ENCODE data around the gene UGT1A1.
"Not testable (repeated sequence)": the region's sequence is repeated elsewhere in the genome, so short reads cannot be mapped to it uniquely, and the experiment has no call there.

UGT1A1 gene

DNA sequence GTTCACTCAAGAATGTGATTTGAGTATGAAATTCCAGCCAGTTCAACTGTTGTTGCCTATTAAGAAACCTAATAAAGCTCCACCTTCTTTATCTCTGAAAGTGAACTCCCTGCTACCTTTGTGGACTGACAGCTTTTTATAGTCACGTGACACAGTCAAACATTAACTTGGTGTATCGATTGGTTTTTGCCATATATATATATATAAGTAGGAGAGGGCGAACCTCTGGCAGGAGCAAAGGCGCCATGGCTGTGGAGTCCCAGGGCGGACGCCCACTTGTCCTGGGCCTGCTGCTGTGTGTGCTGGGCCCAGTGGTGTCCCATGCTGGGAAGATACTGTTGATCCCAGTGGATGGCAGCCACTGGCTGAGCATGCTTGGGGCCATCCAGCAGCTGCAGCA lies at the start of gene UGT1A1:
TSS of gene UGT1A1 (plus strand) at position 228 of the 400 bp plus-strand sequence. CDS start at position 246, 18 bp downstream.
- no peak for DNase-seq (ENCODE audit: low spot score)

- DNase-seq (ENCODE audit: low spot score): peak; percentile 62
These were observed 48.6 kb upstream of the UGT1A1 start for GRCh38 chr2:233711312-233712008.

DNA sequence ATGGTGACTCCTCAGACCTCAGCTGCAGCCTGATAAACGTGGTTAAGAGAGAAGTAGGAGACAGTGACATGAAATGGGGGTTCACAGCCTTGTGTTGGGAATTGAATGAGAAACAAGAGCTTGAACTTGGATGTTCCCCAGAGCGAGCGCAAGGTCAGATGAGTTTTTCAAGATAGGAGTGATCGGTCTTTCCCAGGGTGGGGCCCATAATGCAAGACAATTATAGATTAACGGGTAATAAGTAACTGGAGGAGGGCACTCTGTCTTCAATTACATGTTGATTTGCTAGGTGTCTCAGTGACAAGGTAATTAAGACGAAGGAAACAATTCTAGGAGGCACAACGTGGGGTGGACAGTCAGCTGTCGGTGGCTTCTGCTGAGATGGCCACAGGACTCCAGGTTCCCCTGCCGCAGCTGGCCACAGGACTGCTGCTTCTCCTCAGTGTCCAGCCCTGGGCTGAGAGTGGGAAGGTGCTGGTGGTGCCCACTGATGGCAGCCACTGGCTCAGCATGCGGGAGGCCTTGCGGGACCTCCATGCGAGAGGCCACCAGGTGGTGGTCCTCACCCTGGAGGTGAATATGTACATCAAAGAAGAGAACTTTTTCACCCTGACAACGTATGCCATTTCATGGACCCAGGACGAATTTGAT lies 47.3 kb upstream of the UGT1A1 start, which contains the start of gene UGT1A5:
TSS of gene UGT1A5 (plus strand) at position 297 of the 651 bp plus-strand sequence. CDS start at position 382, 85 bp downstream.
- no peak for DNase-seq (ENCODE audit: low spot score)

- no peak for DNase-seq (ENCODE audit: low spot score)
These were observed 46.8 kb upstream of the UGT1A1 start for GRCh38 chr2:233713262-233713615.

DNA sequence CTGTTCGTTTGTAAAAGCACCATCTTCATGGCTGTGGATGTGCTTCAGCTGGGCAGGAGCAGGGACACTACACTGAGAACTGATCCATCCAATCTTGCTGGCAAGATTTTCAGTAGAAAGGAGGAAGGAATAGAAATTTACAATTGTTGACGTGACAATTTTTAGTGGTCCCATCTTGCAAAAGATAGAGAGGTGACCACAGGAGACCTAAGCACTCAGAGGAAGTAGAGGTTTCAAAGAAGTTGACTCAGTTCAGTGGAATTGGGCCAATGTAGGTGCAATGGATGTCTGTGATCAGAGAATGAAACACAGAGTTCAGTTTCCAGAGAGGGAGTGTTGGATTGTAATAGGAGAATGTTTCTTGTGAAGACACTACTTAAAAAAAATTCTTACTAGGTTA lies 45.9 kb upstream of the UGT1A1 start:
- no peak for DNase-seq (ENCODE audit: low spot score)

DNA sequence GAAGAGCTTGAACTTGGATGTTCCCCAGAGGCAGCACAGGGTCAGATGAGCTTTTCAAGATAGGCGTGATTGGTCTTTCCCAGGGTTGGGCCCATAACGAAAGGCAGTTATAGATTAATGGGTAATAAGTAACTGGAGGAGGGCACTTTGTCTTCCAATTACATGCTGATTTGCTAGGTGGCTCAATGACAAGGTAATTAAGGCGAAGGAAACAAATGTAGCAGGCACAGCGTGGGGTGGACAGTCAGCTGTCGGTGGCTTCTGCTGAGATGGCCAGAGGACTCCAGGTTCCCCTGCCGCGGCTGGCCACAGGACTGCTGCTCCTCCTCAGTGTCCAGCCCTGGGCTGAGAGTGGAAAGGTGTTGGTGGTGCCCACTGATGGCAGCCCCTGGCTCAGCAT lies 41.5 kb upstream of the UGT1A1 start, which contains the start of gene UGT1A4:
TSS of gene UGT1A4 (plus strand) at position 185 of the 400 bp plus-strand sequence. CDS start at position 270, 85 bp downstream.
- no peak for DNase-seq (ENCODE audit: low spot score)

DNA sequence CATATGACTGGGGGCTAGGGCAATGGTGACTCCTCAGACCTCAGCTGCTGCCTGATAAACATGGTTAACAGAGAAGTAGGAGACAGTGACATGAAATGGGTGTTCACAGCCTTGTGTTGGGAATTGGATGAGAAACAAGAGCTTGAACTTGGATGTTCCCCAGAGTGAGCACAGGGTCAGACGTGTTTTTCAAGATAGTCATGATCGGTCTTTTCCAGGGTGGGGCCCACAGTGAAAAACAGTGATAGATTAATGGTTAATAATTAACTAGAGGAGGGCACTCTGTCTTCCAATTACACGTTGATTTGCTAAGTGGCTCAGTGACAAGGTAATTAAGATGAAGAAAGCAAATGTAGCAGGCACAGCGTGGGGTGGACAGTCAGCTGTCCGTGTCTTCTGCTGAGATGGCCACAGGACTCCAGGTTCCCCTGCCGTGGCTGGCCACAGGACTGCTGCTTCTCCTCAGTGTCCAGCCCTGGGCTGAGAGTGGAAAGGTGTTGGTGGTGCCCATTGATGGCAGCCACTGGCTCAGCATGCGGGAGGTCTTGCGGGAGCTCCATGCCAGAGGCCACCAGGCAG lies 31.3 kb upstream of the UGT1A1 start, which contains the start of gene UGT1A3:
TSS of gene UGT1A3 (plus strand) at position 320 of the 579 bp plus-strand sequence. CDS start at position 405, 85 bp downstream.
- no peak for DNase-seq (ENCODE audit: low spot score)

DNA sequence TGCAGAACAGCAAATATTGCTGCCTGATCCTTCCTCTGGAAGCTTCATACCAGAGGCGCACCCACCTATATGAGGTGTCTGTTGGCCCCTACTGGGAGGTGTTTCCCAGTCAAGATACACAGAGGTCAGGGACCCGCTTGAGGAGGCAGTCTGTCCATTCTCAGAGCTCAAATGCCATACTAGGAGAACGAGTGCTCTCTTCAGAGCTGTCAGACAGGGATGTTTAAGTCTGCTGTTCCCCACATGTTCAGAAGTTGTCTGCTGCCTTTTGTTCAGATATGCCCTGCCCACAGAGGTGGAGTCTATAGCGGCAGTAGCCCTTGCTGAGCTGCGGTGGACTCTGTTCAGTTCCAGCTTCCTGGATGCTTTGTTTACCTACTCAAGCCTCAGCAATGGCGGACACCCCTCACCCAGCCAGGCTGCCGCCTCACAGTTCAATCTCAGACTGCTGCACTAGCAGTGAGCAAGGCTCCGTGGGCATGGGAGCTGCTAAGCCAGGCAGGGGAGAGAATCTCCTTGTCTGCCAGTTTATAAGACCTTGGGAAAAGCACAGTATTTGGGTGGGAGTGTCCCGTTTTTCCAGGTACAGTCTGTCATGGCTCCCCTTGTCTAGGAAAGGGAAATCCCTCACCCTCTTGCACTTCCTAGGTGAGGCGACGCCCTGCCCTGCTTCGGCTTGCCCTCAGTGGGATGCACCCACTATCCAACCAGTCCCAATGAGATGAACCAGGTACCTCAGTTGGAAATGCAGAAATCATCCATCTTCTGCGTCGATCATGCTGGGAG lies 23.0 kb upstream of the UGT1A1 start:
- not testable (repeated sequence) for DNase-seq (ENCODE audit: low spot score)

DNA sequence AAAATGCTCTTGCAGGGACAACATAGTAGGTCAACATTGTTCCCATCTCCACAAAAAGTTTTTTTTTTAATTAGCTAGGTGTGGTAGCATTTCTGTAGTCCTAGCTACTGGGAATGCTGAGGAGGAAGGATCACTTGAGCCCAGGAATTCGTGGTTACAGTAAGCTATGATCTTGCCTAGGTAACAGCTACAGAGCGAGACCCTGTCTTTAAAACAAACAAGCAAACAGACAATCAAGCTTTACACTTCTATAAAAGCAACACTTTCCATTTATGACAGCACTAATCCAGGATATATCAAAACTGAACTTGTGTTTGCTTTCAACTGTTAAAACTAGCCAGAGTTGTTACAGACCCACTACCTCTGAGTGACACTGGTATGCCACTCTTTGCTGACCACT lies 19.2 kb upstream of the UGT1A1 start:
- DNase-seq (ENCODE audit: low spot score): no peak

GRCh38 chr2:233743464-233744259 lies 16.4 kb upstream of the UGT1A1 start:
- DNase-seq (ENCODE audit: low spot score): no peak

- no peak for DNase-seq (ENCODE audit: low spot score)
These were observed 14.9 kb upstream of the UGT1A1 start for GRCh38 chr2:233745073-233745755.

DNA sequence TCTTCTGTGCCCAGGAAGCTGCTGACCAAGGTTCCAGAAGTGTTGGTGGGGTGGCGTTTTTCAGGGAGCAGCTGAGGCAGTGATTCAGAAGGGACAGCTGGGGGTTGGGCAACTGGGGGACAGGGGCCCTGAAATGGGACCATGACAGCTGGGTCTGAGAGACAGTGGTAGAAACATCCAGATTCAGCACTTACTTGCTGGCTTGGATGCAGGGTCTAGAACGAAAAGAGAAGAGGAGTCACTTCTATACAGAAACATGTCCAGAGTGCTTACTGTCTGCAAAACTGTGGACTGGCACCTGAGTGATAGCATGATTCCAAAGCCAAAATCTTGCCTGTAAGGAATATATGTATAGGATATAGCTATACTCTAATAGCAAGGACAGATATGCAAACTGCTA lies 14.2 kb upstream of the UGT1A1 start:
- not testable (repeated sequence) for DNase-seq (ENCODE audit: low spot score)

DNA sequence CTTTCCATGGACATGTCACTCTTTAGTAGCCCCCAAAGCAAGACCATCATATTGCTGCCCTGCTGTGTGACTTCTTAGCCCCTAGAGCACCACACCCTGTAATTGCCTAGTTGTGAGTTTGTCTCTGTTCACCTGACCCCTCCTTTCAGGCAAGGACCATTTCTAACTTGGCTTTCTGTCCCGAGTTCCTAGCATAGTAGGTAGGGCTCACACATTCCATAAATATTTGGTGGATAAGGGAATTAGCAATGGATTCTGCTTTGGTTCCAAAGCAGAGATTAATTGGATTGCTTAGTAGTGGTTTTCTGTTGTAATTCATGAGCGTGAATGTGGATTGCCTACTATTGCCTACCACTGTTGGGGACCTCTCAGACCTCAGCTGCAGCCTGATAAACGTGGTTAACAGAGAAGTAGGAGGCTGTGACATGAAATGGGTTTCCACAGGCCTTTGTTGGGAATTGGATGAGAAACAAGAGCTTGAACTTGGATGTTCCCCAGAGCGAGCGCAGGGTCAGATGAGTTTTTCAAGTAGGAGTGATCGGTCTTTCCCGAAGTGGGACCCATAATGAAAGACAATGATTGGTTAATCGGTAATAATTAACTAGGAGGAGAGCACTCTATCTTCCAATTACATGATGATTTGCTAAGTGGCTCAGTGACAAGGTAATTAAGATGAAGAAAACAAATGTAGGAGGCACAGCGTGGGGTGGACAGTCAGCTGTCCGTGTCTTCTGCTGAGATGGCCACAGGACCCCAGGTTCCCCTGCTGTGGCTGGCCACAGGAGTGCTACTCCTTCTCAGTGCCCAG lies 13.4 kb upstream of the UGT1A1 start:
- no peak for DNase-seq (ENCODE audit: low spot score)

GRCh38 chr2:233747283-233747544 lies 12.9 kb upstream of the UGT1A1 start:
- no peak for DNase-seq (ENCODE audit: low spot score)

GRCh38 chr2:233750689-233751088 lies 9.4 kb upstream of the UGT1A1 start:
- DNase-seq (ENCODE audit: low spot score): not testable (repeated sequence)

DNA sequence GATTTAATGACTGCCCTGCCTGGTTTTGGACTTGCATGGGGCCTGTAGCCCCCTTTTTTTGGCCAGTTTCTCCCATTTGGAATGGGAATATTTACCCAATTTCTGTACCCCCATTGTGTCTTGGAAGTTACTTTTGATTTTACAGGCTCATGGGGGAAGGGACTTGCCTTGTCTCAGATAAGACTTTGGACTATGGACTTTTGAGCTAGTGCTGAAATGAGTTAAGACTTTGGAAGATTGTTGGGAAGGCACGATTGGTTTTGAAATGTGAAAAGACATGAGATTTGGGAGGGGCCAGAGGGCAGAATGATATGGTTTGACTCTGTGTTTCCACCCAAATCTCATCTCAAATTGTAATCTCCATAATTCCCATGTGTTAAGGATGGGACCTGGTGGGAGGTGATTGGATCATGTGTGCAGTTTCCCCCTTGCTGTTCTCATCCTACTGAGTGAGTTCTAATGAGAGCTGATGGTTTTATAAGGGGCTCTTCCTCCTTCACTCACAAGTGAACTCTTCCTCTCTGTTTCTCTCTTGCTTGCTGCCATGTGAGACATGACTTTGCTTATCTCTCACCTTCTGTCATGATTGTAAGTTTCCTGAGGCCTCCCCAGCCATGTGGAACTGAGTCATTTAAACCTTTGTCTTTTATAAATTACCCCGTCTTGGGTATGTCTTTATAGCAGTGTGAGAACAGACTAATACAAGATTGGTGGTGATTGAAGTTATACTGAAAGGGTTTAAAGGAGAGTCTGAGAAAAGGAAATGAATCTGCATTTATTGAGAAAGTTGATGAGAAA lies 8.7 kb upstream of the UGT1A1 start:
- not testable (repeated sequence) for DNase-seq (ENCODE audit: low spot score)

DNA sequence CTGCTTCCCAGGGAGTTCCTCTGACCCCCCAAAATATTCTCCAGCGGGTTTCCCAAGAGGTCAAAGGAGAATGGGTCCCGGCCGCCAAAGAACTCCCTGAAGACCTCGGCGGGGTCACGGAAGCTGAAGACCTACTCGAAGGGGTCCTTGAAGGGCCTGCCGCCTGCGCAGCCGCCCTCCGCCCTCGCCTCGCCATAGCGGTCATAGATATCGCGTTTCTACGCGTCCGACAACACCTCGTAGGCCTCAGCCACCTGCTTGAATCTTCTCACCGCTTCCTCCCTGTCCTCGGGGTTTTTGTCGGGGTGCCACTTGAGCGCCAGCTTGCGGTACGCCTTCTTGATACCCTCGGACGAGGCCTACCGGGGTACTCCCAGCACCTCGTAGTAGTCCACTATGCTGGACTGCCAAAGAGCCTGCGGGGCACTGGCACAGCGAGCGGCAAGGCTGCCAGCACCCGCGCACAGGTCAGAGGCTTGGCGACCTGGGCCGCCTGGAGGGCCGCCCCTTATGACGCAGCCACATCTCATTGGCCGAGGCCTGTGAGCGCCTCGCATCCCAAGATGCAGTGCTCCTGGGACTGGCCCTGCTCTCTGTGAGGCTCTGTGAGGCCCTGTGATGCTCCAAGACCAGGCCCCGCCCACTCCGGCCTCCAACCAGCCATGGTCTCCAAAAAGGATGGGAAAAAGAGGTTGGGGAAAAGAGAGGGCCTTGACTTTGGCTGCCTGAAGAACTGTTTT lies 5.0 kb upstream of the UGT1A1 start:
- no peak for DNase-seq (ENCODE audit: low spot score)

DNA sequence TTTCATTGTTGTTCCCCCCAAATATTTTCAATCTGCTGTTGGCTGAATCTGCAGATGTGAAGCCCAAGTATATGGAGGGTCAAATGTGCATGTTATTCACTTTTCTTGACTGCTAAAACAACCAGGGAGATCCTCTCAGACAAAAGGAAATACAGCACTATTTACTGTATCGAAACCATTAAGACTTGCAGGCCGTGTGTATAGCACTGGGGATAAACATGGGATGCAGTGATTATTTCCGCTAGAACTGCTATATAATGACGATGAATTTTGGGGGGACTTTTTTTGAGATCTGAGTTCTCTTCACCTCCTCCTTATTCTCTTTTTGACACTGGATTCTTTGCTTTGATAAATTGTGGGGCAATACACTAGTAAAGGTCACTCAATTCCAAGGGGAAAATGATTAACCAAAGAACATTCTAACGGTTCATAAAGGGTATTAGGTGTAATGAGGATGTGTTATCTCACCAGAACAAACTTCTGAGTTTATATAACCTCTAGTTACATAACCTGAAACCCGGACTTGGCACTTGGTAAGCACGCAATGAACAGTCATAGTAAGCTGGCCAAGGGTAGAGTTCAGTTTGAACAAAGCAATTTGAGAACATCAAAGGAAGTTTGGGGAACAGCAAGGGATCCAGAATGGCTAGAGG lies 3.5 kb upstream of the UGT1A1 start:
- no peak for DNase-seq (ENCODE audit: low spot score)

Measured in RKO (cell line).